Dermis blood vessel endothelial cell (primary cell): ENCODE results near the gene ADAMTSL2. TPM values are rescaled to one million over a fixed set of nuclear protein-coding genes. Genes with fewer than 3 reads are reported as not detected.

Source experiments
- DNase-seq: peaks from one replicate; pipeline ENCODE4 v3.0.0; 2010
- total RNA-seq: library from RNA; depleted of rRNA; stranded (reverse); fragments of >200 nt; gene quantifications from 2 replicates; pipeline ENCODE4 v1.2.3, GENCODE V29; 2014

Gene ADAMTSL2
- total RNA-seq, 1 donor from 2014 or later = 0.17 TPM

DNA sequence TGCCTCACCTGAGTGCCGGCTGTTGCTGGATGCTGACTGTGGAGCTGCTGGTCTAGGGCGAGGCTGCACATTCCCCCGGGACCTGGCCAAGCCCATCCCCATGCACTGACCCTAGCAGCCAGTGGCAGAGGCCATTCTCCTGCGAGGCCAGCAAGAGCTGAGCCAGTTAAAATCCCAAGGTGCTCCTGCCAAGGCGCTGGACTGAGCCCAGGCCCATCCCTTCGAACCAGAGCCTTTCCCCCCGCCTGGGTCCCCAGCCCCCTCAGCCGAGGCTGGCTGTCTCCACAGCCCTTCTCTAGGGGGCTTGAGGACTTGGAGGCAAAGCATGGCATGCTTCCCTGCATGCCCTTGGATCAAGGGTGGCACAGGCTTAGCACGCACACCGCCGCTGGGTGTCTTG lies 1.6 kb downstream of the ADAMTSL2 start:
- DNase-seq = no peak

- DNase-seq = no peak
Measured at GRCh38 chr9:133536536-133536935, 2.0 kb downstream of the ADAMTSL2 start.

DNA sequence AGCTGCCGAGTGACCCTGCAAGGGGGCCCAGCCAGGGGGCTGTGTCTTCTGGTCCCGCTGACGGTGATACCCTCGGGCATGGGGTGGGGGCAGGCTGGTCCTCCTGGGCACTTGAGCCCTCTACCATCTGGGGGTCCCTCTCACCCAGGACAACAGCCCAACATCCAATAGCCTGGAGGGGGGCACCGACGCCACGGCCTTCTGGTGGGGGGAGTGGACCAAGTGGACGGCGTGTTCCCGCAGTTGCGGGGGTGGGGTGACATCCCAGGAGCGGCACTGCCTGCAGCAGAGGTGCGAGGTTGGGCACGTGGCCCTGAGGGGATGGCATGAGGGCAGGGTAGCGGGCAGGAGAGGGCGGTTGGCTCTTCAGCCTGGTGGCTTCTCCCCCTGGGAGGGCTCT lies 2.8 kb downstream of the ADAMTSL2 start:
- DNase-seq = no peak

GRCh38 chr9:133538176-133538575 lies 3.7 kb downstream of the ADAMTSL2 start:
- no peak for DNase-seq

- no peak for DNase-seq
Measured at GRCh38 chr9:133538851-133539833, 4.6 kb downstream of the ADAMTSL2 start.

DNA sequence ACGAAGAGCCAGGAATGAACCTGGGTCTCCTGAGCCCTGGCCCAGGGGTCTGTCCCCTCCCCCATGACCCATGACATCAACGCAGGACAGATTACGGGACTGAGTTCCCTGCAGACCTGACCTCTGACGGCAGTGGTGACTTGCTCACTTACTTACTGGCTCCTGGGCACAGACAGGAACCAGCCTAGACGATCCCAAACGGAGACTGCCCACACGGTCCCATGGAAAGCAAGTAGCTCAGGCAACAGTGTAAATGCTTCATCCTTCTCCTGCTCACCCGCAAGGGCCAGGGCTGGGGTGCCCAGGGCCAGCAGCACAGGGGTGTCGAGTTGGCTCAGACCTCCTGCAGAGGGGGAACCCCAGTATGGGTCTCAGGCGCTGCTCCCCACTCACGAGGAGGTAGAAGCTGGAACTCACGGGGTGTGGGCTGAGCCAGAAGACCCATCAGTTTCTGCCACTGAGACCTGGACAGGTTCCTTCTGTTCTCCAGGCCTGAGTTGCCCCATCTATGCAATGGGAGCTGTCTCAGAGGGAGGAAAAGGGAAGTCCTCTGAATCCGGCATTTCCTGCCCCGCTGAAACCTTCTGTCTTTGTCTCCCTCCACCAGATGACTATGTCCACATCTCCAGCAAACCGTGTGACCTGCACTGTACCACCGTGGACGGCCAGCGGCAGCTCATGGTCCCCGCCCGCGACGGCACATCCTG lies 5.6 kb downstream of the ADAMTSL2 start:
- DNase-seq = no peak

DNA sequence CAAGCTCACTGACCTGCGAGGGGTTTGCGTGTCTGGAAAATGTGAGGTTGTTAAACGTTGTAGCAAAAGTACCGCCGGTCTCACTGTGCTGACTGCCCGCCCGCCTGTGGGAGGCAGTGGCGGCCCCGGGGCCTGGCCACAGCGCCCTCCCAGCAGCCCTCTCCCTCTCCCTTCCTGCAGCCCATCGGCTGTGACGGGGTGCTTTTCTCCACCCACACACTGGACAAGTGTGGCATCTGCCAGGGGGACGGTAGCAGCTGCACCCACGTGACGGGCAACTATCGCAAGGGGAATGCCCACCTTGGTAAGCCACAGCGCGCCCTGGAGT lies 6.2 kb downstream of the ADAMTSL2 start:
- DNase-seq = no peak

GRCh38 chr9:133542002-133542401 lies 7.5 kb downstream of the ADAMTSL2 start:
- DNase-seq = no peak

- DNase-seq = no peak
Measured at GRCh38 chr9:133543772-133544467, 9.4 kb downstream of the ADAMTSL2 start.

- peak; percentile 63 for DNase-seq
Measured at GRCh38 chr9:133545494-133546286, 11.2 kb downstream of the ADAMTSL2 start.

DNA sequence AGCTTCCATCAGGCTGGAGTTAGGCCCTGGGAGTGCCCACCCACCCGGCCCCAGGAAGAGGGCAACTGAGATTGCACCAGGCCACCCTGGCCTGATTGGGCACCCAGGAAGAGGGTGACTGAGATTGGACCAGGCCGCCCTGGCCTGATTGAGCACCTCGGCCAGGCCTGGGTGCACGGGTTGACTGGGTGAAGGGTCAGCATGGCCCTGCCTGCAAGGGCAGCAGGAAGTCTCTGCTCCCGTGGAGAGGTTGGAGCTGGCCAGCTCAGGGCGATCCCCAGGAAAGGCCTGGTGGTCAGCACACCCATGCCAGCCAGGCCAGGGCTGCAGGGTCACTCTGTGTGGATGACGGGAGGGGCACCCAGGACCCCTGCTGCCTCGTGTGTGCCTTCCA lies 11.8 kb downstream of the ADAMTSL2 start:
- DNase-seq = no peak

- no peak for DNase-seq
Measured at GRCh38 chr9:133547116-133547515, 12.6 kb downstream of the ADAMTSL2 start.

DNA sequence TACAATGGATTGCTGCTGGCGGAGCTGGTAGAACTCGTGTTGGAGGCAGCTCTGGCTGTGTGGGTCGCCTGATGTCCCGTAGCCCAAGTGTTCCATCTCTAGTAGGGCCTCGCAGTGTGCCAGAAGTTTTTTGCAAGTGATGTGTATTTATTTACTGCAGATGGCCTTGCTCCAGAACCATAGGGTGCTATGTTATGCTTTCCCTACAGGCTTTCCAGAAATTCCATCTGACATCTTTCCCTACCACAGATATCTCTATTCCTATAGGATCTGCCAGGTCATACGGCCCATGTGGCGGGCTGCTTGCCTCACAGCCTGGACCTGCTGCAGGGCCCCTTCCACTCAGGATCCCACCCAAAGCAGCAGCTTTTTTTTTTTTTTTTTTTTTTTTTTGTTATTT lies 16.9 kb downstream of the ADAMTSL2 start:
- DNase-seq = no peak

GRCh38 chr9:133552236-133552635 lies 17.7 kb downstream of the ADAMTSL2 start:
- DNase-seq = no peak

DNA sequence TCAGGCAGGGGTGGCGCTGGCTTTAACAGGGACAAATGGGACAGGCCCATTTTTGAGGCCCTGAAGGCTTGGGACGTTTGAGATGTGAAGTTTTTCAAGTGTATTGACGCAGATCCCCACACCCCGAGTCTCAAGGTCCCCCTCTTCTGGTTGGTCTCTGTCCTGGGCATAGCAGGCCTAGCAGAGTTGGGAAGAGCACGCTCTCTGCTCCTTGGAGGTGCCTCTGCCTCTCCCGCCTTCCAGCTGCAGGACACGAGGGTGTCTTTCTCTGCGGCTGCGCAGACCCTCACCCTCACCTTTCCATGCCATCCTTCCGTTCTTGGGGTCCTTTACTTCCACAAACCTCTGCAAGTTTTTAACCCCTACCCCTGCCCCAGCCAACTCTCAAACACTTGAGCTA lies 18.6 kb downstream of the ADAMTSL2 start:
- no peak for DNase-seq

GRCh38 chr9:133553973-133554713 lies 19.6 kb downstream of the ADAMTSL2 start:
- DNase-seq = no peak

DNA sequence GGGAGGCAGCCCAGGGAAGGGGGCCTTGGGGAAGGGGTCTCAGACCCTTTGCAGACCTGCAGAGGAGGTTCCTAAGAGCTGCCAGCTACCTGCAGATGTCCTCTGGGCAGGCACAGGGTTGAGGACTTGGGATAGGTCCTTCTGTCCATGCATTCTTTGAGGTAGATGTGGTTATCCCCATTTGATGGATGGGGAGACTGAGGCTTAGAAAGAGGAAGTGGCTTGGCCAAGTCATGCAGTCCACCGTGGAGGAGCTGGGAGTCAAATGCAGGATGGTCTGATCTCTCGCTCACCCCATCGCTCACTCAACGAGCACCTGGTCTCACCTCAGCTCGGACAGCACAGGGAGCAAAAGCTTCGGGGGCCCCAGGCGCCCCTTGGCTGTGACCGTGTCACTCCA lies 20.2 kb downstream of the ADAMTSL2 start:
- no peak for DNase-seq

GRCh38 chr9:133556354-133556753 lies 21.9 kb downstream of the ADAMTSL2 start:
- DNase-seq = no peak

- no peak for DNase-seq
Measured at GRCh38 chr9:133557581-133557980, 23.1 kb downstream of the ADAMTSL2 start.

DNA sequence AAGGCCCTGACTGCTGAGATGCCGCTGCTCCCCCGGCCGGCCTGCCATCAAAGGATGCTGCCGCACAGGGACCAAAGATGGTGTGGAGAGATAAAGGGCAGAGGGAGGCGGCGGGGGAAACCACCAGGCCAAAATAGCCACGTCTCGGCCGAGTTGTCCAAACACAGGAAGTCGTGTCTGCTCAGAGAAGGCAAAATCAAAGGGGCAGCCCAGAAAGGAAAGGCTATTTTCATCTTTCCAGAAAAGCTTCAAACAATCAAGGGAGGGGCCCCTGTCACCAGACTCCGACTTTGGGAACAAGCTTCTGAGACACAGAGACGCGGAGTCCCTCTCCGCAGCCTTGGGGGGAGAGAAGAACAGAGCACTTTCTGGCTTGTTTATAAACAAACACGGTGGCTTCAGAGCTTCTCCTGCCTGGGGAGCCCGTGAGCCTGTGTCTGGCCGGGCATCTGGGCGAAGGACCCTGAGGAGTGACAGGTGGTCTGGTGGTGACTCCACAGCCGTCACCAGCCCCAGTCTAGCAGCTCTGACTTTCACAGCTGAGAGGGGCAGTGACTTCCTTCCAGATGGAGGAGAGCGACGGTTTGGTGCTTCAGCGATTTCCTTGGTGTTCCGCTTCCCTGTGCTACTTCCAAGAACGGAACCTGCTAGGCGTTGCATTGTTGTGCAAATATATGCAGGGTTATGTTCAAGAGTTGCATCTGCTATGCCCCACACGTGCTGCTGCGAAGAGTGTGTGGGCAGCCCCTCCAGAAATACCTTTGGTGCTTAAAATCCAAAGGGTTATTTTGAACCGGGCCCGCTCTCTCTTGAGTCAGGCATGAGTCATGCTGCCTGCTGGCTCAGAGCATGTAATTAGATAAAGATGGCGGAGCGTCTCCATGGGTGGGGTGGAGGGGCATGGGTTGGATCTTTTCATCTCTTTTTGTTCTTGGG lies 24.0 kb downstream of the ADAMTSL2 start:
- DNase-seq = peak; percentile 46

DNA sequence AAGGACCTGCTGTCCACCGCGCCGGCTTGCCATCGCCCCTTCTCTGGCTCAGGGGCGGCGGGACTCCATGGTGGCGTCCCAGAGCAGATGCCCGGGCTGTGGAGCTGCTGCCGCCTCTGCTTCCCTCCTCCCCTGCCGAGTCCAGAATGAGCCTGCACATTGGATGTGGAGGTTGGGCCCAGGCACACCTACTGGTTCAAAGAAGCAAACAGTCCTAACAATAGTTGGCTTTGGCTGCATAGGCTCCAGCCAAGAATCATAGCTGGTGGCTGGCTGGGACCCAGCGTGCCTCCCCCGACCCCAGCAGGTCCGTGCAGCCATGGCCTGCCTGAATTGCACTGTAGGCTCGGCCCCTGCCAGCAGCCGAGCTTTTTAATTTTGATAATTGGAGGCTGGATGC lies 25.8 kb downstream of the ADAMTSL2 start:
- no peak for DNase-seq
